GM21619 (cell line): ENCODE results near the gene FERMT2.

ENCODE experiments used
- ATAC-seq: cut with Tn5 transposase; IDR thresholded peaks from one replicate; pipeline ENCODE4 v1.9.1; 2021; ENCODE audit not compliant: unreplicated experiment

The FERMT2 gene

DNA sequence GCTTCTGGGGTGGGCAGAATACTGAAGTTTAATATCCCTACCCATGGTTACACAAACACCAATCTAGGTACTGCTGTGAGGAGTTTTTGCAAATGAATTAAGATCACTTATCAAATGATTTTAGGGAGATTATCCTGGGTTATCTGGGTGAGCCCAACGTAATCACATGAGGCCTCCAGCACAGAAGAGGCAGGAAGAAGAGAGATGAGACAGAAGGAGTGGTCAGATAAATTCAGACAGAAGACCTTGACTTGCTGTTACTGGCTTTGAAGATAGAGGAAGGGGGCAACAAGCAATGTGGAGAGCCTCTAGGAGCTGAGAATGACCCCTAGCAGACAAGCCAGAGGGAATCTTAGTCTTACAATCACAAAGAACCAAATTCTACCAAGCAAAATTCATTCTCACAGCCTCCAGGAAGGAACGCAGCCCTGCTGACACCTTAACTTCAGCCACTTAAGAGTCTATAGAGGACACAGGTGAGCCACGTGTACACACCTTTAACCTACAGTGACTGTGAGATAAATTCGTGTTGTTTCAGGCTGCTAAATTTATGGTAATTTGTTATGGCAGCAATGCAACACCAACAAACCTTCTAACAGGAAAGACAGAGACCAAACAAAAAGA is 49.4 kb downstream of the FERMT2 start:
- no peak for ATAC-seq

- ATAC-seq: no peak
Measured at GRCh38 chr14:52900731-52901130, 50.1 kb downstream of the FERMT2 start.

GRCh38 chr14:52898496-52898895 is 52.4 kb downstream of the FERMT2 start:
- no peak for ATAC-seq

GRCh38 chr14:52895000-52895399 is 55.9 kb downstream of the FERMT2 start:
- ATAC-seq: no peak

DNA sequence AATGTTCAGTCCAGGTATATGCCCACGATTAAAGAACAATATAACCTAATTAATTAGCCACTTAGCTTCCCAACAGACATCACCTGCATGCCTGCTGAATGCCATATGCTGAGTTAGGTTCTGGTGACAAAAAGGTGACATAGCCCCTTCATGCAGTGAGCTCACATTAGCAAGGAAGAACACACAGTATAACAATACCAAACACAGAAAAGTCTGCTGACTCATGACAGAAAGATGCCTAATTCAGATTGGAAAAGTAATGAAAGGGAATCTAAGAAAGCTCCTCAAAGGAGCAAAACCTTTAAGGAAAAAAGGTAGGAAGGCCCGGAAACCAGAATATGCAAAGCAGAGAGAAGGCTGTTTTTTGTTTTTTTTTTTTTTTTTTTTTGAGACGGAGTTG is 59.0 kb downstream of the FERMT2 start:
- no peak for ATAC-seq

DNA sequence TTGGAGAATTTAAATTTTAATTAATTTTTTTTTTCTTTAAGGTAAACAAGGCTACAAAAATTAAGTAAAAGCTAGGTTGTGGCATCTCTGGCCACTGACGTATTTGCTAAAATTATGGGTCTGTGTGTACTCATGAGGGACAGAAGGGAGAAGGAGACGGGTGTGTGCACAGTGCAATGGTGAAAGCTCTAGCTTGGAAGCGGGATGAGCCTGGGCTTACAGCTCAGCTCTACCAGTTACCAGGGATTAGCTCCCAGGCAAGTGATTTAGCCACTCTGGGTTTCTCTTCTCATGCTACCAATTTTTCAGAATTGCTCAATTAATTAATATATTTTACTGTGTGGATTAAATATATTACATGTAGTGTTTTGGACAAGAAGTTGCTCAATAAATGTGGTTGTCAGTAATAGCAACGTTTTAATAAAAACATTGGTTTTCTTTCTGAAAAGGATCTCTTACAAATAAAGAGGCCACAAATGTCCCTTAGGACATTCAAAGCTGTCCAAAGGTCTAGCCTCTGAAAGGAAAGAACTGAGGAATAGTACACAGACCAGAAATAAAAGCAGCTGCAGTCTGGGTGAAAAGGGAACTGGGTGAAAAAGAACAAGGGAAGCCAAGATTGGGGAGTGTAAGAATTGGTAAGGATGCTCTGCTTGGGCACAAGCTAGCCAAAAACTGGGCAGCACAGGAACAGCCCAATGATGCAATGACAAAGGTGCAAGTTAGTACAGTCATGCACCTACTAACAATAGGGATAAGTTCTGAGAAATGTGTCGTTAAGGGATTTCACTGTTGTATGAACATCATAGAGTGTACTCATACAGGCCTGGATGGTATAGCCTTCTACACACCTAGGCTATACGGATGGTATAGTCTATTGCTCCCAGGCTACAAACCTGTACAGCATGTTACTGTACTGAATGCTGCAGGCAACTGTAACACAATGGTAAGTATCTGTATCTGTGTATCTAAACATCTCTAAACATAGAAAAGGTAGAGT is 61.7 kb downstream of the FERMT2 start:
- no peak for ATAC-seq

DNA sequence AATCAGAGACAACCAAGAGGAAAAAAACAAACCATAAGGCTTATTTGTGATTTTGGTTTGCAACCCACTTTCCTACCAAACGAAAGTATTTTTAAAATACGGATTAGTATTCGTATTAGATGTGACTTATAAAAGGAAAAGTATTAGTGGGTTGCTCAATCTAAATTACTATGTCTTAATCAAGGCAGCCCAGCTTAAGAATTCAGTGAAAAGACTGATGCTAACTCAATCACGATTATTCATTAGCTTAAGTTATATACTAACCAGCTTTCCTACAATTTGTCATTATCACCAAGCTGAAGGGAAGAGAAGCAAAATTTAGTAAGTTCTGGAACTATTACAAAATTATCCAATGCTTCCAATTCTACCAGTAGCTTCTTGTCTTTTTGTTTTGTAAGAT is 62.7 kb downstream of the FERMT2 start:
- no peak for ATAC-seq

- no peak for ATAC-seq
Measured at GRCh38 chr14:52885230-52885629, 65.6 kb downstream of the FERMT2 start.

DNA sequence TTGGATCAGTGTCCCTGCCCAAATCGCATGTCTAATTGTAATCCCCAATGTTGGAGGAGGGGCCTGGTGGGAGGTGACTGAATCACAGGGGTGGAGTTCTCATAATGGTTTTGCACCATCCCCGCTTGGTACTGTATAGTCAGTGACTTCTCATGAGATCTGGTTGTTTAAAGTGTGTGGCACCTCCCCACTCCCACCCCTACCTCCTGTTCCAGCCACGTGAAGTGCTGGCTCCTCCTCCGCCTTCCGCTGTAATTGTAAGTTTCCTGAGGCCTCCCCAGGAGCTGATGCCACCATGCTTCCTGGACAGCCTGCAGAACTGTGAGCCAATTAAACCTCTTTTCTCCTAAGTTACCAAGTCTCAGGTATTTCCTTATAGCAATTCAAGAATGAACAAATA is 67.2 kb downstream of the FERMT2 start:
- no peak for ATAC-seq

GRCh38 chr14:52882824-52883223 is 68.0 kb downstream of the FERMT2 start:
- no peak for ATAC-seq

- no peak for ATAC-seq
Measured at GRCh38 chr14:52879958-52880357, 70.9 kb downstream of the FERMT2 start.

- ATAC-seq: no peak
Measured at GRCh38 chr14:52878946-52879345, 71.9 kb downstream of the FERMT2 start.

DNA sequence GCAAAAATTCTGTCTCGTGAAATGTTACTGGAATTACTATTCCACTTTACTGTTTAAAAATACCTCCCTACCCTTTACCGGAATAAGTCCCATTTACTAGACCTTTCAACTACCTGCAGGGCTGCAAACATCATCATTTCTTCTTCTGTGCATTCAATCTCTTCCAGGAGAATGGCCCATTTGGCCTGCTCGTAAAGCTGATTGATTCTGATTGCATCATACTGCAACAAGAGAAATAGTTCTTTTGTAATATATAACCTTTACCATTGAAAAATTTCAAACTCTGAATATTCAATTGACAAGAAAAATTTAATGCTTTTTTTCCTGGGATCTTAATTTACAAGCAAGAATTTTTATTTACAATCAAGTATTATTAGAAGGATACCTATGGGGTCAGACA is 72.4 kb downstream of the FERMT2 start:
- ATAC-seq: no peak

DNA sequence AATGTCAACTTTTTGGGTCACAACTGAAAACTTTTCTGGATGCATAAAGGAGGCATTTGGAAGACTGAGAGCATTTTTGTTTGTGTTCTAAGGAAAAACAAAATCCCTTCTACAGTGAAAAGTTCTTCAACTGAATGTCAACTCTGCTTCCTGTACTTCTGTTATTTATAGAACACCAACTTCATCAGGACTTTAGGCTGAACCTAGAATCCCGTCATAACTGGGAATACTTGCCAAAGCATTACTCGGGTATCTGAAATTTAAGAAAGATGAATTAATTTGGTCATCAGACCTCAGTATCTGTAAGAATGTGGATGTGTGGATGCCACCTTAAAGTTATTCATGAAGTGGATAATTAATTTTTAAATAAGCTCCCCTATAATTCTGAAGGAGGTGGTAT is 73.2 kb downstream of the FERMT2 start:
- no peak for ATAC-seq

DNA sequence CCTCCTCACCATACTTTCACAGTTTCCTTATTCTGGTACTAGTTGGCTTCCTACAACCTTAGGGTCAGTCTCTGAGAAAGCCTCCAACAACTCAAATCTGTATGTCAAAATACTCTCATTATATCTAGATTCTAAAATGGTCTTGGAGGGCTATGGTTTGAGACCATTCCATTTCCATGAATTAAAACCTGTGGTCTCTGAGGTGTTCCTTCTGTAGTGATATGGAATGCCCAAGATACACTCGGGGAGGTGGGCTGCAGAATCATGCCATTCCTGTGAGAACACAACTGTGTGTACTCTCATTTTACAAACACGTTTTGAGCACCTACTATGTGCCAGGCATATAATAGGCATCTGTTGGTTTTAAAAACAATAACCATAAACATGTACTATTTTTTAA is 74.0 kb downstream of the FERMT2 start:
- ATAC-seq: no peak

- ATAC-seq: no peak
Measured at GRCh38 chr14:52876311-52876710, 74.5 kb downstream of the FERMT2 start.

GRCh38 chr14:52875707-52876106 is 75.1 kb downstream of the FERMT2 start:
- no peak for ATAC-seq

GRCh38 chr14:52874389-52874788 is 76.5 kb downstream of the FERMT2 start:
- ATAC-seq: no peak

DNA sequence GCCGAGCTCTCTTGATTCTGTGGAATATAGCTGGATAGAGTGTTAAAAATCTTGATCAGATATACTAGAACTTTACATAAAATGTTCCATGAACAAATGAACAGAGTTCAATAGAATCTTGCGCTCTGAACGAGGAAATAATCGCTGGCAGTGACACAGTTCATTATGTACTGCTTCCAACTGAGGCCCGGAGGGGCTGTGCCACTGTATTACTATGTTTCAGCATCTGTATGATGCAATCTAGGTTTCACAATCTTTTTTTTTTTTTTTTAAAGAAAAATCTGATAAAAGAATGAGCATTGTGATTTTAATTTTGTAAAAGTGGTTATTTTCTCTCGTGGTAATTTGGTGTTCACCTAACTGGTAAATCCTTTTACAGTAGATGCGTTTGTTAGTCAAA is 77.2 kb downstream of the FERMT2 start:
- no peak for ATAC-seq

DNA sequence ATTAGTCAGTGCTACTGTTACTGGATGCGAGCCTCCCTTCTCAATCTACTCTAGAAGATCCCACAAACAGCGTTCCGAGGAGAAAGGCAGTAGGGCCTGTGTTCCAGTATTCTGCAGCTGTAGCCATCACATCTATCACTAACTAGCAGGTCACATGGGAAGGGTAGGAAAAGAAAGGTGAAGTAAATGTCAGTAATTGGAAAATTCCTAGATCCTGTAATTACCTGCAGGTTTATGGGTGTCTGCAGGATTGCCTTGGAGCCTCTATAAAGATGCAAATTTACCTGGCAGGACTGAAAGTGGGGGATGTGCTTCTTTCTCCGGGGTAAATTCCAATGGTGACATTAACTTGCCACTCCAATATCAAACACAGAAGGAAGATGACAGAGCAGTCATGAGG is 77.8 kb downstream of the FERMT2 start:
- ATAC-seq: no peak

DNA sequence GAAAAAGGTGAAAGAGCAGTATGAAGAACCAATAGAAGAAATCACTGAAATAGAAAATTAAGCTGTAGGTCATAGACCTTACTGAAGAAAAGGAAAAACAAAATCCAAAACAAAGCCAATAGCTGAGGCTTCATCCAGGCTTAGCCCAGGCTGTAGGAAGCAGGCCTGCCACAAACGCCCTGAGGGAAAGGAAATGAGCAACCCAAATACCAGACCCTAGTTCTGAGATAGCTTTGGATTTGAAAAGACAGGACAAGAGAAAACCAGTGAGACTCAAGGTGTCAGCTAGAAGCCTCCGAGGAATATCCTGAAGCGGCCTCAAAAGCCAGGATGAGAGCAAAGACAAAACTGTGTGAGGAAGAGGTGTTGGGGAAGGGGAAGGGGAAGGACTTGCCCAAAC is 79.2 kb downstream of the FERMT2 start:
- ATAC-seq: no peak

DNA sequence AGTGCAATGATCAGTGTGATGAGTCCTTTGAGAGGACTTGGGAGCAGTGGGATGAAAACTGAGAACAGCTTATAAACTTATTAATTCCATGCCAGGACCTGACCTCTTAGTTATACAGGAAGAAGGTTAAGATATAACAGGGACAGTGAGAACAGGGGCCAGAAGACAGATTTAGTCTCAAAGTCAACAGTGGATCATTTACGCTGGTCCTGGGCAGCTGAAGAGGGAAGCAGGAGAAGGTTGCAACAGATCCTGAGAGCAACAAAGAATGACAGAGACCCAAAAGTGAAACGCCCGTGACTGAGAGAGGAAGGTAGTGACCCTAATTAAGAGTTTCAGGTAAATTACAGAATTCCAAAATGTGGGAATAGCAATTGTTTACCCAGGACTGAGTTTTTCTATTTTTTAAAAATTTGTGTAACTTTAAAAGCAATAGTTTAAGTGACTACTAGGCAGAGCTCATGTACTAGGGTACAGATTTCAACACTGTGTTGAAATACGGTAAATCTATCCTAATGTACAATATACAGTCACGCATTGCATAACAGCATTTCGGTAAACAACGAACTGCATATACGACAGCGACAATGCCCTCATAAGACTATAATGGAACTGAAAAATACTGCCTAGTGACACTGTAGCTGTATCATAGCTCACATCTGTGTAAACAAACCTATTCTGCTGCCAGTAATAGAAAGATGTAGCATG is 81.8 kb downstream of the FERMT2 start:
- no peak for ATAC-seq
